HG03354 (cell line): ENCODE data around the gene SH3PXD2A.
"Not testable (repeated sequence)": the region's sequence is repeated elsewhere in the genome, so short reads cannot be mapped to it uniquely, and the experiment has no call there.

ENCODE experiments used
- ATAC-seq: cut with Tn5 transposase; IDR thresholded peaks from one replicate; pipeline ENCODE4 v1.9.1; 2021; ENCODE audit warnings: mild to moderate bottlenecking; ENCODE audit not compliant: unreplicated experiment, poor library complexity, severe bottlenecking

SH3PXD2A gene

DNA sequence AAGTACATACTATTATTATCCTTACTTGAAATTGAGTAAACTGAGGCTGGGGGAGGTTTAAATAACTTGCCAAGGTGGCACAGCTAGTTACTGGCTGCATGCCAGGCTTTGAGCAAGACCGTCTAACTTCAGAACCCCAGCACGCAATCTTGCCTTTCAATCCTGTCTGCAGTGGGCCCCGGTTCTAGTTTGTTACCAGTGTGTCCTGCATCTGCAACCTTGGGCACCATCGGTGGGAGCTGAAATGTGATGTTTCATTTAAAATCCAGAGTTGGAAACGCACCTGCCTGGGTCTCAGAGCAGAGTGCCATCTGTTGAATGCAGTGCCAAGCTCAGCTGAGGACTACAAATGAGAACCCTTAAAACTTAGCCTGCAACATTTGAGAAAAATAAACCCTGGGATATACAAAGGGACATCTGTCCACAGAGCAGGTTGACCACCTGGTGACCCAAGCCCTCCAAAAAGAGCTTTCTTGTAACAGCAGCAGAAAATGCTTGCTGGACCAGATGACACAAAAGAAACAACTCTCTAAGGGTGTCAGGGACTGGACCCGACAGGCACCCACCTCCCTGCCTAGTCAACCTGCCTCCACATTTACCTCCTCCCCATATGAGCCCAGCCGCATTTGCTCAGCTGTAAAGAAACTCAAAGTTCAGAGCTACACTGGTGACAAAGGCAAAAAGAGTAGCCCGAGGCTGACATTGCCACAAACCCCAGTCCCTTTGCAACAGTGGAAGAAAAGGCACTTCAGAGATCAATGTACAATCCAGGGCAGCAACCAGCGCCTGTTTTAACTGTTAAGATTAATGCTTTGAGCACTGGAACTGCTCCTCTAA is 1.7 kb downstream of the SH3PXD2A start:
- no peak for ATAC-seq

DNA sequence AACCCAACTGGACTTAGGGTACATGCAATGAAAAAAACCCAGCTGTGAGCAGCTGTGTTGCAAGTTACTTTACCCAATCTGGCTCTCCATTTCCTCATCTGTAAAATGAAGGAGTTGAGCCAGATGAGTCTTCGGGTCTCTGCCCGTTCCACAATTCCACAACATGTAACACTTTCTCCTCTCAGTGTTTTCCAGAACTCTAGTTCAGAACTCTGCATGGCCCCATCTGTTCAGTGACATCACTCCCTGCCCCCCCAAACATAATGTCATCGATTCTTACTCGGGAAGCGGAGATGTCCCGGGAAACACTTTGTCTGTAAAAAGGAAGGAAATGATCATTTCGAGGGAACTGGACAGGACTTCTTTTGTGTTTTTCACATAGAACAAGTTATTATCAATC is 2.5 kb downstream of the SH3PXD2A start:
- ATAC-seq, result no peak

DNA sequence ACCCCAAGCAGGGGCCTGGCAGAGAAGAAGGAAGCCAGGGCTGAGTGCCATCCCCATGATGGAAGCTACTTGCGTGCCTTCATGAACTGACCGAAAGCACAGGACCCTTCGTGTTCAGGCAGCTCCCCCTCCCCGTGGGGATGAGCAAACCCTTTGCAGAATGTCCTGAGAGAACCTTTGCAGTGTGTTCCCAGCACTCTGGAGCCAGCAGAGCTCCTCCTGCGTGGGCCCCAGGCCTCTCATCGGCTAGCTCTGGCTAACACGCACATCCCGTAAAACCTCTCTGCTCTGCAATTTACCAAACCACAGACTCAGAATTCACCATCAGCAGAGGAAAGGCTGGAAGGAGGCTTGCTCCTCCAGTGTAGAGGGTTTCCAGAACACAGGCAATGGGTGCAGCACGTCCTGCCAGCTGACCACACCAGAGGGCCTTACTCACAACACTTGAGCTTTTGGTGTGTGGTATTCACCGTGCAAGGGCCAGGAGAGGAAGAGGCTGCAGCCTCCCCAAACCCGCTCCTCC is 3.1 kb downstream of the SH3PXD2A start:
- no peak for ATAC-seq

DNA sequence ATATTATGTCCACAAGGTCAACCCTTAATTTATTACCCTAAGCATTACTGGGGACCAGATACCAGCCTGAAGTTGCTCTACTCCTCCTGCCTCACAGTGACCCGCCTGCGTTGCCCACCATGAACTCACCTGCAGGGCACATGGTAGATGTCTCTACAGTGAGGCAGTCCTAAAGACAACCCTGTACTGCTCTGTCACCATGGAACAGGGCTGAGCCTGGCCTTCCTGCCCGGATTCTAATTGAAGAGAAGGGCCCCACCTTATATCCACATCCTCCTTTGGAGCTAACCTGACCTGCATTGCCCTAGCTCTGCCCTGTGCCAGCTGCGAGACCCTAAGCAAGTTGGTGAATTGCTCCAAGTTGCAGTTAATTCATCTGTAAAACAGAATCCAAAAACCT is 4.1 kb downstream of the SH3PXD2A start:
- no peak for ATAC-seq

DNA sequence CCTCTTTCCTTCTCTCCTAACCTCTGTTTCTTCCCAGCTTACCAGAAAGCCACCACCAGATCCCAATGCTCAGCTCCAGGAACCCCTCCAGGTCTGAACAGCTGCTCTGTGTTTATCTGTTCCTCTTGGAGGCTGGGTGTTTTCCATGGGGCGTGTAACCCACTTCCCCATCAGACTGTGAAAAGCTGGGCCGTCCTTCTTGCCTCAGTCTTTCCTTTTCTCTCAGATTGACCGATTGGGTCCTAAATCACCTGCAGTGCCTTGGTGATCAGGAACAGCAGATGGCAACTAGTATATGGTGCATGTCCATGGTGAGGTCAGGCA is 4.8 kb downstream of the SH3PXD2A start:
- no peak for ATAC-seq

DNA sequence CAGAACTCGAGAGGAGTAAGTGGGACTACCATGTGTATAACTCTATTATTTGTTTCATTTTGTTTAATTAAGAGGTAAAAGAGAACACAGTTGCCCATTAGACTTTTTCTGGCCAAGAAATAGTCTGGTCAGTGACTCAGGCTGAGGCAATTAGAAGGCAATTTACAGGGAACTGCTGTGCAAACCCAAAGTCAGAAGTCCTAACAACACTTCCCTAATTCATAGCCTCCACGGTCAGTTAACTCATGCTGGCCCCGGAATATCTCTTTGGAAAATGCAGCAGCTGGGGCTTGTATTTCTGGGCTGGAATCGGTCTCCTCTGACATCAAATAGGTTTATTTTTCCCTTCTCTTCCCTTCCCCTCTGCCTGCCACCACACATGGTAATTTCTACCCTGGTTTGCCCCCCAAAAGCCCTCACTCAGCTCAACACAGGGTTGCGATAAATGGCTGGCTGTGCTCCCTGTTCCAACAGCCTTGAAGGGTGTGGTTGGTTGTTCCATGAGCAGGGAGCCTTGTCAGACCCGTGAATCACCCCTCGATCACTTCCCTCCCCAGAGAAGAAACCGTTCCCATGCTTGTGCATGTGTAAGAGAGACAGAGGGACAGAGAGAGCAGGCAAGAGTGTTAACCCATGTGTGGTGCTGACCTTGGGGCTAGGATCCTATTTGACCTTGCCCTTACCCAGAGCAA is 5.3 kb downstream of the SH3PXD2A start:
- no peak for ATAC-seq

DNA sequence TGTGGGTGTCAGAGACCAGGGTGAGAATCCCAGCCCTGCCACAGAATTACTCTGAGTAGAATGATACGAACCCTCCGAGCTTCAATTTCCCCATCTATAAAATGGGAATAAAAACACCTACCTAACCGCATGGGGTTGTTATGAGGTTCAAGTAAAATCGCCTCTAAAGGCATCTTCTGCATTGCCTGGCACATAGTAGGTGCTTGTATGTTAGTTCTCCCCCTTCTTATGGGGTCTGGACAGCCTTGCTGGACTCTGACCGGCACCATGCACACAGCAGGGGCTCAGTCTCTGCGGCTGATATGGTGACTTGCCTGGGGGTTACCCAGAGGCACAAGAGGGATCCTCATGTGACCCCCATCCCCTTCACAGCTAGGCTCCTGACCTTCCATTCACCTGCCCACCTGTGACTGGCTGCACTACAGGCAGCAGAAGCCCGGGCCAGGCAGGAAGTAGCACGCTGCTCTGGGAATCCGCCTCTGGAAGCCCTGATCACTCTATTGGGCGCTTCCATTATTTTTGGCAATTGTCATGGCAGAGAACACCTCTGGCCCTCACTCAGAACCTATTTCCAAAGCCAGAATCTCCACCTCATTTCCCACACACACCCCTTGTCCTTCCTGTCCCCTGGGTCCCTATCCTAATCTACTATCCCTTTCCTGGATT is 6.0 kb downstream of the SH3PXD2A start:
- no peak for ATAC-seq

DNA sequence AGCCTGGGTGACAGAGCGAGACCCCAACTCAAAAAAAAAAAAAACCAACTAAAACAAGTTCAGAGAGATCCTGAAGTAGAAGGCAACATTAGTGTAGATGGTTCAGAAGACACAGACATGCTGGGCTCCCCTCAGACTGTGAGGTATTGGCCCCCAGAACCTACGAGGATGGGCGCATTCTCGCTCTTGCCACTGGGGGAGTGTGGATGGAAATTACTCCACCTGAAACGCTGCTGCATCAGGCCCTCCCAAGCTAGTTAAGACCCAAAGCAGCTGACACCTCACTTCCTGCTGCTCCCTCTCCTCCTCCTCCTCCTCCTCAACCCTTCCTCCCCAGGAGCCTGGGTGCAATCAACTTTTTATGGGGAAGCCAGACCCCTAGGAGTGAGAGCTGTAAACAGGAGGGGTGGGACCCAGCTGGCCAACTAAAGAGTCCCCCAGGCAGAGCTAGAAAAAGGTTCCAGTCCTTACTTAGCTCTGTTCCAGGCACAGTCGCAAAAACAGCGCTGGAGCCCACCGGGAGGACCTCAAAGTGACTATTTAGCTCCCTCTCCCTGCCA is 7.4 kb downstream of the SH3PXD2A start:
- no peak for ATAC-seq

DNA sequence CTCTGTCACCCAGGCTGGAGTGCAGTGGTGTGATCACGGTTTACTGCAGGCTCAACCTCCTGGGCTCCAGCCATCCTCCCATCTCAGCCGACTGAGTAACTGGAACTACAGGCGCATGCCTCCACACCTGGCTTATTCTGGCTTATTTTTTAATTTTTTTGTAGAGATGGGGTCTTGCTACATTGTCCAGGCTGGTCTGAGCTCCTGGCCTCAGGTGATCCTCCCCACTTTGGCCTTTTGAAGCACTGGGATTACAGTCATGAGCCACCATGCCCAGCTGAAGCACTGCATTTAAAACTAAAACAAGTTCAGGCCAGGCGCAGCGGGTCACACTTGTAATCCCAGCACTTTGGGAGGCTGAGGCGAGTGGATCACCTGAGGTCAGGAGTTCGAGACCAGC is 8.0 kb downstream of the SH3PXD2A start:
- ATAC-seq, result no peak

DNA sequence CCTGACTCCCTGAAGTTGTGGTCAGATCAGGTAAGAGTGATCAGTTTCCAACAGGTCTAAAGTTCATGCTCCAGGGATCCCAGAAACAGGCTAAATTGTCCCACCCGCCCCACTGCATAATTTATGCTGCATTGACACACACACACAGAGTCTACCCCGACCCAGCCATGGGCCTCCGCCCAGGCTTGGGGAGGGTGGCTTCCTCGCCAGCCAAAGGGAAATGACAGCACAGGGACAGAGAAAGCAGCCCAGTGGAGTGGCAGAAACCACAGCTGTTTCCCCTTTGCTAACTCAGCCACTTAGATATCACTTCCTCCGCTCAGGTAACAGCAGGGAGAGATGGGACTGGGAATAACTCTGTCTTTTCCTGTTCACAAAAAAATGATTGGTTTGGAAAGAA is 9.4 kb downstream of the SH3PXD2A start:
- ATAC-seq, result peak; percentile 55

DNA sequence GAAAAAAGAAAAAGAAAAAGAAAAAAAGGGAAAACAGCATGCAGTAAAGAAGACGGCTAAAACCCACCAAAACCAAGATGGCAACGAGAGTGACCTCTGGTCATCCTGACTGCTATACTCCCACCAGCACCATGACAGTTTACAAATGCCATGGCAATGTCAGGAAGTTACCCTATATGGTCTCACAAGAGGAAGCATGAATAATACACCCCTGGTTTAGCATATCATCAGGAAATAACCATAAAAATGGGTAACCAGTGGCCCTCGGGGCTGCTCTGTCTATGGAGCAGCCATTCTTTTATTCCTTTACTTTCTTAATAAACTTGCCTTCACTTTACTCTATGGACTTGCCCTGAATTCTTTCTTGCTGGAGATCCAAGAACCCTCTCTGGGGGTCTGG is 10.0 kb downstream of the SH3PXD2A start:
- ATAC-seq, result not testable (repeated sequence)

DNA sequence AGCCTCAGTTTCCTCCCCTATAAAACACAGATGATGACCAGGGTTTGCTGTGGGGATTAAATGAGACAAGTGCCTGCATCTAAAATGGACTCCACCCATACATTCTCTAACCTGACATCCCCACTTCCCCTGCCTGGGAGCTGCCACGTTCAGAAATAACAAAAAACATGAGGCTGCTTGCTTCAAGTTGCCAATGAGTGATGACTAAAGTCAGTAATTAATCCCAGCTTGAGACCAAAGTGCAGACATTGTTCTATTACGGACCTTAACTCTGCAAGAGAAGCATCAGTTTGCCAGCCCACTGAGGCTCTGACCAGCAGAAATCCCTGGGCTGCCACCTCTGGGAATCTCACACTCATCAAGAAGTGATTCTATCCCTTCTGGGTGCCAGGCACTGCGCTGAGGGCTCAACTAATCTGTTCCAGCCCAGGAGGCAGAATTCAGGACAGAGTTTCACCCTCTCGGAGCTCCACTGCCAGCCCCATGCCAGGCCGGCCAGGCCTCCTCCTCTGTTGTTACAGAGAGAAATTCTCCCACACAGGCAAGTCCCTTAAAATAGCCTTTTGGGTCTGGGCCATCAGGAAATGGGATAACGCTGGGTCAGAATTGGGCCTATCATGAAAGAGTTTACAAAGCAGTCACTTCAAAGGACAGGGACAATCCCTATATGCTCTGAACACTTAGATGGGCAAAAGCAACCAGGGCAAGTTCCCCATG is 11.4 kb downstream of the SH3PXD2A start:
- ATAC-seq, result no peak

DNA sequence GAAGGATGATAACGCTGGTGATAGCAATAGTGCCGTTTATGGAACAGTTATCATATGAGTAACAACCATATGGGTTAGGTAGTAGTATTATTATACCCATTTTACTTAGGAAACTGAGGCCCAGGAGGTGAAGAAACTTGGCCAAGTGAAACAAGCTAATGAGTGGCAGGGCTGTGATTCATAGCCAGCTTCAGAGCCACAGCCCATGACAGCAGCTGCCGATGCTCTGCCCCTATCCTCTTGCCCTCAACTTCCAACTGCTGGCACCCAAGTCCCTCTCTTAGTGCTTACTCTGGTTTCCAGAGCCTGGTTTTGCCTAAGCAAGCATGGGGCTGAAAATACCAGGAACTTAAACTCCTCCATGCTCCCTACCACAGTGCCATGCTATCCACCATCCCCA is 12.3 kb downstream of the SH3PXD2A start:
- ATAC-seq, result no peak

DNA sequence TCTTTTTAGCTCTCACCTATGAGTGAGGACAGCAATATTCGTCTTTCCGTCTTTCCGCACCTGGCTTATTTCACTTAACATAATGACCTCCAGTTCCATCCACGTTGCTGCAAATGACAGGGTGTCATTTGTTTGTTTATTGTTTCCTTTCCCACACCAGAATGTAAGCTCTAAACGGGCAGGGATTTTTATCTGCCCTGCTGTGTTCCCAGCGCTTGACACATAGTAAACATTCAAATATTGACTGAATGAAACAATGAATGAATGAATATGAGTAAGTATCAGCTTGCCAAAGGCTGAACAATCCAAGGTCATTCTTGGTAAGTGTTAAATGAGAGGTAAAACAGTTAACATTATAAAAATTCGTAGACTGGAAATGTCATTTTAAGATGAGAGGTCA is 12.8 kb downstream of the SH3PXD2A start:
- ATAC-seq, result no peak

DNA sequence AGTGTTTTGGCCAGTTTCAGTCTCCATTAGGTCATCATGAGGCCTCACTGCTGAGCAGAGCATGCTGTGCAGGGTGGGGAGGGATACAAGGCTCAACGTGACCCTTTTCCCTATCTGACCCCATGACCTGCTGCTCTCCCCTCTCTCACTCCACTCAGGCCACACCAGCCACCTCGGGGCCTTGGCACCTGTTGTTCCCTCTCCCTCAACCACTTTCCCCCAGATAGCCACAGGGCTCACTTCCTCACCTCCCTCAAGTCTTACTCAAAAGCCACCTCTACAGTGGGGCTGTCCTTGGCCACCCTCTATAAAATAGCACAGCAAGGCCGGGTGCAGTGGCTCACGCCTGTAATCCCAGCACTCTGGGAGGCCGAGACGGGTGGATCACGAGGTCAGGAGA is 13.9 kb downstream of the SH3PXD2A start:
- ATAC-seq, result no peak

DNA sequence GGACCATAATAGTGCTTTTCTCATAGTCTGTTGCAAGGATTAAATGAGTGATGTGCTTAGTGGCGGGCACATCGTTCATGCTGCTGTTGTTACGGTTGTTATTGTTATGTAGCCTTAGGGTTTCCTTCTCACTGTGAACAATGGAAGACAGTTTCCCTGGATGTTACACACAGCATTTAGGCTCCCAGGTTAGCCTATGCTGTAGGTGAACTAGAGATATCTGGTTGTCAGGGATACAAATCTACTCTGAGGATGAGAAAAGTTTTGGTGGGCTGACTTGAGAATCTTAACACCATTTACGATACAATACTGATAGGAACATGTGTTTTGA is 14.7 kb downstream of the SH3PXD2A start:
- no peak for ATAC-seq

DNA sequence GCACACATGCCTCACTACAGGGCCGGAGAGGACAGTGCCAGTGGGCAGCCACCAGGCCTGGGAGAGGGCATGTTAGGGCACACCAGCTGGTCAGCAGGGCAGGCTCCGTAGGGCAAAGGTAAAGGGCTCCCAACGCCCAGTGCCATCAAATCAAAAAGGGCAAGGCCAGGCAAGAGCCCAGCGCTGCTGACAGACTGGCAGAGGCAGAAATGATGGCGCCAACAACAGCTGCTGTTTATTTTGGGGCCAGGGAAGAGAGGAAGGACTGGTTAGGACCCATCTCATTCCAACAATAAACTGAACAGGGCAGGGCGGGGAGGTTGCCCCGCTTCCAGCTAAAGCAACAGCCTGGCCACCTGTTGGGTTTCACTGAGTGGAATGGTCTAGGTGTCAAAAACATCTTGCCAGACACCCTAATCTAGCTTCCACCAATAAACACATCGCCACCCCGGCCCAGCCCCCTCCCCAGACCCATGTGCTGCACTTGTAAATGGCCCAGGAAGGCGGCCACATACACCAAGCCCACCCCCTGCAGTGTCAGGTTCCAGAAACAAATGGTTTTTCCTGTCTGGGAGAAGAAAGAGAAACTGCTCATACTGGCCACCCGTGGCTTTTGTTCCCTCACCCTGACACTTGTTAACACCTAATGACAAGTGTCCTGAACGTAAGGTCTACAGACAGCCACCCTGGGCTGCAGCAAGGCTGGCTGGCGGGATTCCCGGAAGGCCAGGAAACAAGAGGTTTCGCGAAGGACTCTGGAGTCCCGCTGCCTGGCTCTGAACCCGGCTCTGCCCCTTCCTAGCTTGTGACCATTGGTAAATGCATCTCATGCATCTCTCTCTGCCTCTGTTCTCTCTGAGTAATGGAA is 15.3 kb downstream of the SH3PXD2A start:
- no peak for ATAC-seq

DNA sequence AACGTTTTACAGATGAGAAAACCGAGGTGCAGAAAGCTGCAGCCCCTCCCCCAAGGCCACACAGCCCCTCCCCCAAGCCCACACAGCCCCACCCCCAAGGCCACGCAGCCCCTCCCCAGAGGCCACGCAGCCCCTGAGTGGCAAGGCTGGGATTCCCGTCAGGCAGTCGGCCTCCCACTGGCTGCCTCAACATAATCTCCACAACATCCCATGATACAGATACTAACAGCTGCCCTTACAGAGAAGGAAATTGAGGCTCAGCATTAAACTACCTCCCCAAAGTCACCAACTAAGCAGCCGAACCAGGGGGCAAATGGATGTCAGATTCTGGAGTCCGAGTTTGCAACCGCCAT is 15.9 kb downstream of the SH3PXD2A start:
- ATAC-seq, result no peak

DNA sequence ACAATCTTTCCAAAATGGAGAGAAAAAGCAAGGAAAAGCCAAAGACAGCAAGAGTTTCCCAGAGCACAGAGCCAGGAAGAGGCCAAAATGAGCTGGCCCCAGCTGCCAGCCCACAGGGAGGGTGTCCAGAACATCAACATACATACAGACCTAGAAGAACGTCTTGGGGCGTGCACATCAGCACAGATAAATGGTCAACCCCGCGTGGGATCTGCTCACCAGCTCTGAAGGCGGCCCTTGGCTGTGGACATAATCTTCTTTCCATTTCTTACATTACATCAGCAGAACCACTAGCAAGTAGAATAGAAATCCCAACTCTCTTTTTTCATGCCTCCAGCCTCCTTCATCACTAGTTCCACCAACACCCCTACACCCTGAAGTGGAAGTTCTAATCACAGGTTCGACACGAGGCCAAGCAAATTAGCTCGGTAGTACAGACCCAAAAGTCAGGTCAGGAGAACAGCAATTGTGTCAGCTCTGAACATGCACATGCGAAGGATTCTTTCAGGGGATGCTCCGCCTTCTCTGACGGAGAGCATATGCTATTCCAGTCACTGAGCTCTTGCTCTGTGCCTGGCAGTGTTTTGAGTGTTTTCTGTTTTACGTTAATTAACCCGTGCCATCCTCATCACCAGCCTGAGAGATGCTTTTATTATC is 16.4 kb downstream of the SH3PXD2A start:
- ATAC-seq, result no peak
